Measurements from ENCODE around the gene HOXA1.

DNA sequence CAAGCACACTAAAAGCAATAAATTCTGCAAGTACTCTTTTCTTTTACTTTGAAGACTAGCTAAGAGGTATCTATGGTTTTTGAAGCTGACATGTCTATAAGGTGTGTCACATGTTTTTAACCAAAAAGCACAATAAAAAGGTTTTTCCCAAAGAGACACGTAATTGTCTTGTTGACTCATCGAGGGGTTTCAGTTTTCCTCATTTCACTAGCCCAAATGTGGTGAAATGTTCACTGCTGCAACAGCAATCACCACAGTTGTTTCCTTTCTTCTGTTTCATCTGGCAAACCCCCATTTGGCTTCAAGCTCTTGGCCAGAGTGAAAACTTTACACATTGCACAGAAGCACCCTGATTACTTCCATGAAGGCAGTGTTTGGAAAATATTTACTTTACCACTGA lies 38.6 kb upstream of the HOXA1 start:
- TF ChIP-seq, protein P1, sequence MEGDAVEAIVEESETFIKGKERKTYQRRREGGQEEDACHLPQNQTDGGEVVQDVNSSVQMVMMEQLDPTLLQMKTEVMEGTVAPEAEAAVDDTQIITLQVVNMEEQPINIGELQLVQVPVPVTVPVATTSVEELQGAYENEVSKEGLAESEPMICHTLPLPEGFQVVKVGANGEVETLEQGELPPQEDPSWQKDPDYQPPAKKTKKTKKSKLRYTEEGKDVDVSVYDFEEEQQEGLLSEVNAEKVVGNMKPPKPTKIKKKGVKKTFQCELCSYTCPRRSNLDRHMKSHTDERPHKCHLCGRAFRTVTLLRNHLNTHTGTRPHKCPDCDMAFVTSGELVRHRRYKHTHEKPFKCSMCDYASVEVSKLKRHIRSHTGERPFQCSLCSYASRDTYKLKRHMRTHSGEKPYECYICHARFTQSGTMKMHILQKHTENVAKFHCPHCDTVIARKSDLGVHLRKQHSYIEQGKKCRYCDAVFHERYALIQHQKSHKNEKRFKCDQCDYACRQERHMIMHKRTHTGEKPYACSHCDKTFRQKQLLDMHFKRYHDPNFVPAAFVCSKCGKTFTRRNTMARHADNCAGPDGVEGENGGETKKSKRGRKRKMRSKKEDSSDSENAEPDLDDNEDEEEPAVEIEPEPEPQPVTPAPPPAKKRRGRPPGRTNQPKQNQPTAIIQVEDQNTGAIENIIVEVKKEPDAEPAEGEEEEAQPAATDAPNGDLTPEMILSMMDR (IDR thresholded peaks at IDR 0.05), result no peak
- TF ChIP-seq POLR2A (IDR thresholded peaks at IDR 0.05), result no peak

Measured in esophagus squamous epithelium (tissue), 4 donors.